ENCODE measurements around the gene FHOD1. TPM values are rescaled to one million over a fixed set of nuclear protein-coding genes. Genes with fewer than 3 reads are reported as not detected.
A peak's percentile ranks its signal among the peaks of the same experiment; 100 is the strongest.

Gene FHOD1
- total and polyA plus RNA-seq, 2 donors (not counting 1 experiment from before 2014, with no cell fraction given), result 46.3 to 46.9 TPM

GRCh38 chr16:67228034-67228785 lies 19.1 kb downstream of the FHOD1 start:
- Mint-ChIP-seq H3K27ac (peak overlapping the region; percentile 100), H3K4me3 (peak overlapping the region; percentile 100), H3K27me3 (no peaks in the 10 kb centered on the region), H3K9me3 (ENCODE audit: insufficient read depth) (no peaks in the 10 kb centered on the region), H3K4me1 (peaks cover 29% of the 10 kb centered on the region)
- no peaks in the 10 kb centered on the region for H3K27me3 ChIP-seq (replicated peaks in 1 of 4; ENCODE audit: control extremely low read depth in 1 of 4, control insufficient read depth in 3 of 4, insufficient read depth in 4 of 4, low read length in 3 of 4)
- no peak for TF ChIP-seq EZH2 (IDR thresholded peaks at IDR 0.05; ENCODE audit: borderline replicate concordance, insufficient read depth, low read depth, low read length, poor library complexity, severe bottlenecking)
- TF ChIP-seq CTCF (IDR thresholded peaks at IDR 0.05), result no peak
- no peak overlapping the region for H3K27ac ChIP-seq (ENCODE audit: low read length in 2 of 2)
- DNase-seq (no peak), ATAC-seq (ENCODE audit: low read depth) (no peak)
- POLR2A ChIA-PET, result interaction anchor here (2.3 to 3.7 kb wide), 2 partner anchors 16 to 20 kb away, joined by 27 to 30 read pairs; partner anchors contain the start of genes FHOD1 and SLC9A5
- CTCF ChIA-PET, result interaction anchor here (0.6 to 4.2 kb wide), 6 partner anchors 17 to 548 kb away, joined by 3 to 33 read pairs (median 3); partner anchors contain the start of genes FHOD1, KCTD19, LRRC36 and SLC9A5
- peaks cover 15 to 22% of the 10 kb centered on the region in 2 donors for H3K4me1 ChIP-seq (ENCODE audit: control insufficient read depth in 2 of 2, insufficient read depth in 2 of 2, low read length in 2 of 2)
- intact Hi-C loops (cut with micrococcal nuclease), result no loop called here
- no peaks in the 10 kb centered on the region for H3K9me3 ChIP-seq (ENCODE audit: control extremely low read depth in 1 of 3, control insufficient read depth in 2 of 3, insufficient read depth in 1 of 3, low read length in 2 of 3)
- 94% methylated on average over 6 of the region's 9 CpGs for WGBS (ENCODE audit: insufficient coverage)
- H3K4me3 ChIP-seq (ENCODE audit: control extremely low read depth in 1 of 5, extremely low read depth in 1 of 5, insufficient read depth in 1 of 5, low read depth in 2 of 5, low read length in 4 of 5), result peak overlapping the region in 4 of 5 experiments; percentile 77 to 99 (median 92)
- peaks cover 19% of the 10 kb centered on the region for H4K20me1 ChIP-seq (ENCODE audit: control insufficient read depth, insufficient read depth, low read length, poor library complexity, severe bottlenecking)
- peaks cover 0 to 34% of the 10 kb centered on the region in 2 experiments for H3K36me3 ChIP-seq (replicated peaks in 1 of 2; ENCODE audit: control extremely low read depth in 1 of 2, control insufficient read depth in 1 of 2, extremely low read depth in 1 of 2, insufficient read depth in 2 of 2, low read length in 1 of 2)
- H3K79me2 ChIP-seq (ENCODE audit: control insufficient read depth, insufficient read depth, low read length), result peaks cover 17% of the 10 kb centered on the region
- H3K9ac ChIP-seq (ENCODE audit: low read length), result no peak overlapping the region
- H3K4me2 ChIP-seq (replicated peaks; ENCODE audit: low read depth, low read length, poor library complexity, severe bottlenecking), result peak overlapping the region; percentile 86
- H2AFZ ChIP-seq (ENCODE audit: insufficient read depth, low read depth, low read length, poor library complexity, severe bottlenecking), result no peak overlapping the region

- intact Hi-C loops (cut with micrococcal nuclease), result loop anchor here (1.0 to 2.0 kb wide), 5 partner anchors 20 to 619 kb away; partner anchors contain the start of genes CENPT, E2F4, FBXL8 and FHOD1
- POLR2A ChIA-PET, result interaction anchor here (2.3 to 3.7 kb wide), 2 partner anchors 17 to 20 kb away, joined by 27 to 30 read pairs; partner anchors contain the start of genes FHOD1 and SLC9A5
- Histone ChIP-seq H3K79me2 (ENCODE audit: control insufficient read depth, insufficient read depth, low read length) (peaks cover 17% of the 10 kb centered on the region), H3K27ac (ENCODE audit: low read length in 2 of 2) (peak overlapping the region; percentile 52 to 82), H3K9ac (ENCODE audit: low read length) (peak overlapping the region; percentile 83), H3K4me3 (ENCODE audit: control extremely low read depth in 1 of 5, extremely low read depth in 1 of 5, insufficient read depth in 1 of 5, low read depth in 2 of 5, low read length in 4 of 5) (peak overlapping the region; percentile 77 to 99 (median 86)), H4K20me1 (ENCODE audit: control insufficient read depth, insufficient read depth, low read length, poor library complexity, severe bottlenecking) (peaks cover 19% of the 10 kb centered on the region), H3K9me3 (ENCODE audit: control extremely low read depth in 1 of 3, control insufficient read depth in 2 of 3, insufficient read depth in 1 of 3, low read length in 2 of 3) (no peaks in the 10 kb centered on the region), H2AFZ (ENCODE audit: insufficient read depth, low read depth, low read length, poor library complexity, severe bottlenecking) (peak overlapping the region; percentile 92), H3K4me2 (replicated peaks; ENCODE audit: low read depth, low read length, poor library complexity, severe bottlenecking) (peak overlapping the region; percentile 86), H3K4me1 (ENCODE audit: control insufficient read depth in 2 of 2, insufficient read depth in 2 of 2, low read length in 2 of 2) (peaks cover 15 to 22% of the 10 kb centered on the region in 2 donors), H3K36me3 (replicated peaks in 1 of 2; ENCODE audit: control extremely low read depth in 1 of 2, control insufficient read depth in 1 of 2, extremely low read depth in 1 of 2, insufficient read depth in 2 of 2, low read length in 1 of 2) (peaks cover 2 to 34% of the 10 kb centered on the region in 2 experiments), H3K27me3 (replicated peaks in 1 of 4; ENCODE audit: control extremely low read depth in 1 of 4, control insufficient read depth in 3 of 4, insufficient read depth in 4 of 4, low read length in 3 of 4) (no peaks in the 10 kb centered on the region)
- 13% methylated on average over 8 of the region's 12 CpGs for WGBS (ENCODE audit: insufficient coverage)
- Mint-ChIP-seq H3K27me3 (no peaks in the 10 kb centered on the region), H3K9me3 (ENCODE audit: insufficient read depth) (no peaks in the 10 kb centered on the region), H3K27ac (peak overlapping the region; percentile 100), H3K4me3 (peak overlapping the region; percentile 100), H3K4me1 (peaks cover 29% of the 10 kb centered on the region)
- TF ChIP-seq CTCF (IDR thresholded peaks at IDR 0.05) (no peak), EZH2 (IDR thresholded peaks at IDR 0.05; ENCODE audit: borderline replicate concordance, insufficient read depth, low read depth, low read length, poor library complexity, severe bottlenecking) (no peak)
- DNase-seq (no peak), ATAC-seq (ENCODE audit: low read depth) (no peak)
- CTCF ChIA-PET, result interaction anchor here (0.7 to 4.2 kb wide), 10 partner anchors 18 to 262 kb away, joined by 3 to 33 read pairs (median 3); partner anchors contain the start of genes FHOD1, KCTD19, LRRC36 and SLC9A5
These were observed 19.7 kb downstream of the FHOD1 start for GRCh38 chr16:67227567-67227921.

All from B cell (primary cell).